GM12878 (cell line): Measurements from ENCODE around the gene ZNF668. TPM values are rescaled to one million over a fixed set of nuclear protein-coding genes. Genes with fewer than 3 reads are reported as not detected.

Source experiments
- CHD4 ChIP-seq: fragments of 200-600 bp; sonication (generic); IDR thresholded peaks from 2 replicates; pipeline ENCODE4 v1.6.1; 2016; ENCODE audit warnings: mild to moderate bottlenecking
- ETV6 ChIP-seq, 2 experiments: fragments of 450-650 bp in 1 of 2; IDR thresholded peaks in 1 of 2; conservative IDR thresholded peaks in 1 of 2; 2 replicates each; pipeline ENCODE4 v1.6.1; 2014; ENCODE audit warnings: antibody characterized with exemption in 1 of 2, borderline replicate concordance in 1 of 2, low read depth in 1 of 2, mild to moderate bottlenecking in 1 of 2, moderate library complexity in 1 of 2
- EZH2 ChIP-seq: IDR thresholded peaks from 2 replicates; pipeline ENCODE4 v1.6.1; 2012; ENCODE audit warnings: low read depth, mild to moderate bottlenecking, control low read depth, inconsistent platforms, low read length, borderline replicate concordance; ENCODE audit not compliant: control insufficient read depth
- KAT2A ChIP-seq: conservative IDR thresholded peaks from 2 replicates; pipeline ENCODE4 v1.6.1; 2011; ENCODE audit warnings: low read depth, low read length; ENCODE audit not compliant: control insufficient read depth
- MXI1 ChIP-seq: fragments of 150-350 bp; IDR thresholded peaks from 2 replicates; pipeline ENCODE4 v1.6.1; 2011; ENCODE audit warnings: low read depth, mild to moderate bottlenecking, inconsistent platforms, low read length, improper control_type of control experiment
- NFYA ChIP-seq: IDR thresholded peaks from 2 replicates; pipeline ENCODE4 v1.6.1; 2011; ENCODE audit warnings: low read depth, mild to moderate bottlenecking, low read length, improper control_type of control experiment, borderline replicate concordance
- NKRF ChIP-seq: fragments of 450-650 bp; conservative IDR thresholded peaks from 2 replicates; pipeline ENCODE4 v1.6.1; 2017; ENCODE audit warnings: mild to moderate bottlenecking, moderate library complexity
- ZBTB11 ChIP-seq: fragments of 450-650 bp; formaldehyde crosslinking; IDR thresholded peaks from 2 replicates; pipeline ENCODE4 v1.5.0; 2022; ENCODE audit warnings: mild to moderate bottlenecking, missing genetic modification characterization
- polyA plus RNA-seq, 11 experiments: library from polyadenylated mRNA; depleted of rRNA in 4 of 11; unstranded in 6 of 11; stranded (reverse) in 5 of 11; fragments of >200 nt; fragmentation: Nextera tagmentation in 4 of 11; fragmentation: Illumina TruSeq in 1 of 11; extraction: Ambion mirVana in 4 of 11; extraction: Trizol in 1 of 11; gene quantifications; 1 replicate in 1 of 11; 2 replicates in 10 of 11; pipeline versions ENCODE4 v1.2.1 to v1.2.3, GENCODE V29; 2011 to 2016; ENCODE audit warnings: inconsistent platforms in 2 of 11, missing spikeins in 2 of 11, low read depth in 1 of 11
- total RNA-seq, 4 experiments: library from RNA; depleted of rRNA in 3 of 4; stranded (reverse); fragments of >200 nt in 3 of 4; fragmentation: Illumina TruSeq in 1 of 4; extraction: Trizol in 1 of 4; gene quantifications; 2 replicates each; pipeline versions ENCODE4 v1.2.1 to v1.2.3, GENCODE V29; 2013 to 2021

ZNF668 gene
- total and polyA plus RNA-seq, 10 of the 15 experiments (the other 5 are each of a cell fraction or from before 2014, with no cell fraction given) = 0.05 to 20.7 (median 10.0) TPM; not detected in 1

GRCh38 chr16:31043352-31043751 is 30.7 kb downstream of the ZNF668 start (continued):
- TF ChIP-seq ZBTB11 (CRISPR knock-in tag) (no peak), KAT2A (no peak), MXI1 (no peak), CHD4 (no peak), EZH2 (no peak), NKRF (no peak), NFYA (no peak), ETV6 (conservative IDR thresholded peaks at IDR 0.05 in 1 of 2, IDR thresholded peaks at IDR 0.05 in 1 of 2; ENCODE audit: borderline replicate concordance in 1 of 2, low read depth in 1 of 2) (no peak)
- TF ChIP-seq, all 136 proteins: peak for 0
